ENCODE measurements around the gene SLC2A13.

GRCh38 chr12:39872425-39872824 lies 233.5 kb downstream of the SLC2A13 start:
- TF ChIP-seq POLR2A (IDR thresholded peaks at IDR 0.05) (no peak), CTCF (IDR thresholded peaks at IDR 0.05) (no peak)
